Measurements from ENCODE around the gene A2M.
"Not testable (repeated sequence)": the region's sequence is repeated elsewhere in the genome, so short reads cannot be mapped to it uniquely, and the experiment has no call there.

Gene A2M

GRCh38 chr12:9115731-9116559, at the start of gene A2M:
Gene A2M (minus strand): TSS chr12:9115919. CDS start chr12:9115849, 70 bp downstream.
- no peak for DNase-seq

GRCh38 chr12:9163392-9163791, 47.7 kb upstream of the A2M start:
- DNase-seq, result no peak

DNA sequence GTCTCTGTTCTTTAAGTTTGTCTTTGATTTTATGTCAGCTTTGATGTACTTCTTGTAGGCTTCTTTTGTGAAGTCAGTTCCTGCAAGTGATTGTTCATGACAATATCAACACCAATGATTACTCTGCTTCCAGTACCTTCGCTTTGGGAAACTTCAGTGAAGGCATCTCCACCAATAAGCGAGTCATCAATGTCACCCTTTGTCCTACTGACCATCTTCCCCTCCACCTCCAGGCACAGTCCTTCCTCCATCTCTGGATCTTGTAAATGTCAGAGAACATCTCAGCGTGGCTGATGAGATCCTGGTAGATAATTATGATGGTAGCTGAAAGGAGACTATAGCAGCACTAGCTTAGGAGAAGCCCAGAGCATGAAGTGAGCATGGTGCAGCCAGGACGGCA, 40.4 kb upstream of the A2M start:
- no peak for DNase-seq

GRCh38 chr12:9149372-9149771, 33.7 kb upstream of the A2M start:
- DNase-seq, result no peak

DNA sequence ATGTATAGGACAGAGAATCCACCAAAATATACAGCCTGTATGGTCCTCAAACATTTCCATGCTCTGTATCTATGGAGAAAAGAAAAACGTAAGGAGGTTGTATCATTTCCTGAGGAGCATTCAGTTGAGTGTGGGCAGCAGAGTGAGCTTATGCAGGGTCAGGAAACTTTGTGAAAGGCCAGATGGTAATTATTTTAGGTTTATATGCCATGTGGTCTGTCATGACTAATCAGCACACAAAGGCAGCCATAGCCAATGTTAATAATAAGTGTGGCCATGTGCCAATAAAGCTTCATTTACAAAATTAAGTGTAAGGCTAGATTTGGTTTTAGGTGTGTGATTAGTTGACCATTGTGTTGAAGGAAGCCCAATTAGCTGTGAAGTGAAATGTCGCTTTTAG, 33.2 kb upstream of the A2M start:
- DNase-seq, result no peak

GRCh38 chr12:9147461-9147860, 31.7 kb upstream of the A2M start:
- DNase-seq, result no peak

DNA sequence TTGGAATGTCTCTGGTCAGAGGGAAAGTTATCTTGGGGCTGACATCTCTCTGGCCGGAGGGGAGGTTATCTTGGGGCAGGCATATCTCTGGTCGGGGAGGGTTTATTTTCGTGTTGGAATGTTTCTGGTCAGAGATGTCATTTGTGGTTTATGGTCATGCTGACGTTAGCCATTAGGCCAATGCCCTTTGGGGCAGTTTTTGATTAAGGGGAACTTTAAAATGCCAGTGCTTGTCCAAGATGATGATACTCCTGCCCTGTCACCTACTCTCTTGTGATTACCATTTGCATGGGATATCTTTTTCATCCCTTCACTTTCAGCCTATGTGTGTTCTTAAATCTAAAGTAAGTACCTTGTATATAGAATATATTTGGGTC, 29.0 kb upstream of the A2M start:
- DNase-seq, result no peak

GRCh38 chr12:9143929-9144729, 28.4 kb upstream of the A2M start:
- DNase-seq, result no peak

DNA sequence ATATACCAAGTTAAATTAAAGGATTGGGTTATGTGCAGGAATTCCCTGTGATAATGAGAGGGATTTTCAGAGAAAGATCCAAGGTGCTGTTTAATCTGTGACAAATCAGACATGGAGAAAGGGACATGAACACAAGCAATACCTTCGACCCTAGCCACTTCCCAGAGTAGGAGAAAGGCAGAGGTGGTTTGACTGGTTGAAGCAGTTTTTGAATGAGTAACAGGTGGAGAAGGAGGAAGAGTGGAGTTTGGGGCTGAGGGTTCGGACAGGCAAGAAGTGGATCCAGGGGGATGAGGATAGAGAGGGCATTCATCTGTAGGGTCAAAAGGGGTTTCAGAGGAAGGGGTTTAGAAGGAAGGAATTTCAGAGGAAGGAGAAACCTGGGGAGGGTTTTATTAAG, 27.4 kb upstream of the A2M start:
- no peak for DNase-seq

- not testable (repeated sequence) for DNase-seq
These were observed 24.0 kb upstream of the A2M start for GRCh38 chr12:9139588-9140290.

GRCh38 chr12:9135903-9136310, 20.2 kb upstream of the A2M start:
- DNase-seq, result no peak

DNA sequence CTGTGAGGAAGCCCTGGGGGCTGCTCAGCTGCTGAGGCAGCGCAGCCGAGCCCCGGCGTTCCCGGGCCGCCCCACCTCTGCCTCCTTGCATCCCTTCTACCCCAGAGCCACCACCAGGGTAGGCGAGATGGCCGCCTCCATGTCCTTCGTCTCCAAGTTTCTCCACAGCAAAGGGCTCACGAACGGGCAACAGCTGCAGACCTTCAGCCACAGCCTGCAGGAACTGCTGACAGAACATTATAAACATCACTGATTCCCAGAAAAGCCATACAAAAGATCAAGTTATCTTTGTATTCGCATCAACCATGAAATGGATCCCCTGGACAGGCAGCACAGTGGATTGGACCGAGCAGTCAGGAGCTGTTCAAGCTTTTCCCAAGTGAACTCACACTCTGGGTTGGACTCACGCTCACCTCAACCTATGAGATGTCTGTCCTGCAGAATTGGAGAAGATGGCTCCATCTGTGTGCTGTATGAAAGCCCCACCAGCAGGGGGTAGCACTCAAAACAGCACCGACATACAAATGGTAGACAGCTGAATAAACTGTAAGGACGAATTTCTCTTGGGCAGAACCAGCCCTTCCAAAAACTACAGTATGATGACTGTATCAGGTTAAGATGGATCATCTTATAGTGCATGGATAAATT, 19.4 kb upstream of the A2M start:
- peak; percentile 4 for DNase-seq

DNA sequence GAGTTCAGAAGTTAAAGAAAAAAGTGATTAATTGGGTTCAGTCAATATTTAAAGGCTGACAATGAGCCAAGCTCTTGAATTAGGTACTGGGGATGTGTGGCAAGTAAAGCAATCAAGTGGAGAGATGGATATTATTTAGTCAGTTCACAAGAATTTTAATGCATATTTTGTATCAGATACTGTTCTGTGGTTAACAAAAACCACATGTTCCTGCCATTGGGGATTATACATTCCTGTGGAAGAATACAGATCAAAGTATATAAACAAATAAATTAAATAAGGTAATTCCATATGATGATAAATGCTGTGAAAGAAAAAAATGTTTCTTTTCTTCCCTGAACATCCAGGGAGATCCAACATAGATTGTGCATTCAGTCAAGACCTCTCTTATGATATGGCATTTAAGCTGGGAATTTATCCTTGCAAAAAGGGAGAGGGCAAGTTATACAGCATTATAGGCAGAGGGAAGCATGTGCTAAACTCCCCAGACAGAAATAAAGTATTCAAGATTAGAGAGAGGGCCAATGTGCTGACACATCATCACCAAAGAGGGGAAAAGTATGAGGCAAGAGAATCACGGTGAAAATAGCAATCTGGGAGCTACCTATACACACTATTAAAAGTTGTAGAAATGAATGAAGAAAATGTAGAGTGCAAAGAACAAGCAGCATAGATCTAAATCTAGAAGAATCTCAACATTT, 17.6 kb upstream of the A2M start:
- DNase-seq, result no peak

GRCh38 chr12:9132008-9132535, 16.4 kb upstream of the A2M start:
- no peak for DNase-seq

DNA sequence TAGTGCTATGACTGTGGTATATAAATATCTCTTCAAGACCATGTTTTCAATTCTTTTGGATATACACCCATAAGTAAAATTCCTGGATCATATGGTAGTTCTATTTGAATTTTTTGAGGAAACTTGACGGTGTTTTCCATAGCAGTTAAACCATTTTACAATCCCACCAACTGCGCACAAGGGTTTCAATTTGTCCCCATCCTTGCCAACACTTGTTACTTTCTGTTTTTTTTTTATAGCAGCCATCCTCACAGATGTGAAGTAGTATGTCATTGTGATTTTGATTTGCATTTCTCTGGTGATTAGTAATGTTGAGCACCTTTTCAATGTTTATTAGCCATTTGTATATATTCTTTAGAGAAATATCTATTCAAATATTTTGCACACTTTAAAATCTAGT, 14.5 kb upstream of the A2M start:
- DNase-seq, result no peak

DNA sequence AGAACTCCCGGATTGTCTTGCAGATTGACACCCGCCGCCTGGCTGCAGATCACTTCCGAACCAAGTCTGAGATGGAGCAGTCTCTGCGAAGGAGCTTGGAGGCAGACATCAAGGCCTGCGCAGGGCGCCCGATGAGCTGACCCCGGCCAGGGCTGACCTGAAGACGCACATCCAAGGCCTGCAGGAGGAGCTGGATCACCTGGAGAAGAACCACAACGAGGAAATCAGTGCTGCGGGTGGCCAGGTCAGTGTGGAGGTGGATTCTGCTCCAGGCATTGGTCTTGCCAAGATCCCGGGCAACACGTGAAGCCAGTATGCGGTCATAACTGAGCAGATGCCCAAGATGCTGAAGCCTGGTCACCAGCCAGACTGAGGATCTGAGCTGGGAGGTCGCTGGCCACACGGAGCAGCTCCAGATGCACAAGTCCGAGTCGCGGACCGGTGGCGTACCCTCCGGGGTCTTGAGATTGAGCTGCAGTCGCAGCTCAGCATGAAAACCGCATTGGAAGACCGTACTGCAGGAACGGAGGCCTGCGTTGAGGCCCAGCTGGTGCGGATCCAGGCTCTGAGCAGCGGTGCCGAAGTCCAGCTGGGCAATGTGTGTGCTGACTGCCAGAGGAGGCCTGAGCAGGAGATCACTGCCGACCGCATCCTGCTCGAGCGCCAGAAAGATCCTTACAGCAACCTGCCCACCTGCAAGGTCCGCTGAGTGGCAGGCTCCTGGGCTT, 12.4 kb upstream of the A2M start:
- DNase-seq, result no peak

DNA sequence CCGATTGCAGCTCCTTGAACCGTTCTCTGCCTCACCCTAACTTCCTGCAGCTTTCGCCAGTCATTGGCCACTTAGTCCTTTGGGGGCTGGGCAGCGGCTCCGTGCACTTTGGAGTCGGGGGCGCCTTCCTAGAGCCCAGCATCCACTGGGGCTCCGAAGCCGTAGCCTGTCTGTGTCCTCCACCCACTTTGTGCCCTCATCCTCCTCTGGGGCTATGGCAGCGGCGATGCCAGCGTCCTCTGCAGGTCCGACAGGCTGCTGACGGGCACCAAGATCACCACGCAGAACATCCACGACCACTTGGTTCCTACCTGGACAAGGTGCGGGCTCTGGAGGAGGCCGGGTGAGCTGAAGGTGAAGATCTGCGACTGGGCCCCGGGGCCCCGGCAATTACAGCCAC, 11.8 kb upstream of the A2M start:
- DNase-seq, result no peak

GRCh38 chr12:9124383-9125031, 8.8 kb upstream of the A2M start:
- no peak for DNase-seq

DNA sequence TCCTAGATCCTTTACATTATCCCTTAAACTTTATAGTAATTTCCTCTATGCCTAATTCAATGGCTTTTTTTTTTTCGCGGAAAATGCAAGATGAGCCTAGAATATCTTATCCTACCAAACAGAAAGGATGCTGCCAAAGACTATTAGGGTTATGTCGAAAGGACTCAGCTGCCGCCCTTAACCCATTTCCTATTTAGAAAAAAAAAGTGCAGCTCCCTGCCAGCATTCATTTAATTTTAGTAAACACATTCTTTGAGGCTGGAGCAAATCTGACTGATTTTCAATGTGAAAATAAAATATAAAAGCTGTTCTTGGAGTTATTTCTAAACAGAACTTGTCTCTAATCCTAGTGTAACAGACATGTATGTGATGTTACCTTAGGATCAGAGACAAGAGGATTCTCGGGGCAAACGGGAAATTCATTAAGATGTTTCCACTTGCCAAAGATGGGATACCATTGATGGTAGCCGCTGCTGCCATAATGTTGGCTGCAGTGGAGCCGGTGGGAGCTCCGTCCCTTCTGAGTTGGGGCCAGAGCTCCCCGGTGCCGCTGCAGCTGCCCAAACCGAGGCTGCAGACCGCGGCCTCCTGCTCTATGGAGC, 8.2 kb upstream of the A2M start:
- no peak for DNase-seq

DNA sequence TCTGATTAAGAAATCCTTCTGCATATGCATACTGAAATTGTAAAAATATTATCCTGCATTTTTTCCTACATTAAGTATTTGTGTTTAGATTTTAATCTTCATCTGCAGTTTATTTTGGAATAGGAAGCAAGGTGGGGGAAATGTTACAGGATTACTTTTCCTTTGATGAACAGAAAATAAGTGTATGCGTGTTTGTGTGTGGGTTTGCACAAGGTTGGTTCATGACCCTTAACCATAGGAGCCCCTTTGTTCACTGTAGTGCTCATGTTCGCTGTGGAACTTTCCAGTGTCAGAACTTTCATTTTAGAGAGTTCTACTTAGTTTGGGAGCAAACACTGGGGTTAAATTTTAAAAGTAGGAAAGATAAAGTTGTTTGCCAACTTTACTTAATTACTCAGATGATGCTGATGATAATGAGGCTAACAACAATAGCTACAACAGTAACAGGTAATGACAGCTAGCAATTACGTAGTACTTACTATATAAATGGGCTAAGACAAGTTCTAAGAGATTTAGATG, 6.4 kb upstream of the A2M start:
- DNase-seq, result no peak
